Ecto neural progenitor cell (in vitro differentiated cells): ENCODE measurements around the gene VCL.
"Not testable (repeated sequence)": the region's sequence is repeated elsewhere in the genome, so short reads cannot be mapped to it uniquely, and the experiment has no call there.

Source experiments
- DNase-seq: peaks from one replicate; pipeline ENCODE4 v3.0.0-alpha.2; 2018; ENCODE audit warnings: low spot score

The VCL gene

DNA sequence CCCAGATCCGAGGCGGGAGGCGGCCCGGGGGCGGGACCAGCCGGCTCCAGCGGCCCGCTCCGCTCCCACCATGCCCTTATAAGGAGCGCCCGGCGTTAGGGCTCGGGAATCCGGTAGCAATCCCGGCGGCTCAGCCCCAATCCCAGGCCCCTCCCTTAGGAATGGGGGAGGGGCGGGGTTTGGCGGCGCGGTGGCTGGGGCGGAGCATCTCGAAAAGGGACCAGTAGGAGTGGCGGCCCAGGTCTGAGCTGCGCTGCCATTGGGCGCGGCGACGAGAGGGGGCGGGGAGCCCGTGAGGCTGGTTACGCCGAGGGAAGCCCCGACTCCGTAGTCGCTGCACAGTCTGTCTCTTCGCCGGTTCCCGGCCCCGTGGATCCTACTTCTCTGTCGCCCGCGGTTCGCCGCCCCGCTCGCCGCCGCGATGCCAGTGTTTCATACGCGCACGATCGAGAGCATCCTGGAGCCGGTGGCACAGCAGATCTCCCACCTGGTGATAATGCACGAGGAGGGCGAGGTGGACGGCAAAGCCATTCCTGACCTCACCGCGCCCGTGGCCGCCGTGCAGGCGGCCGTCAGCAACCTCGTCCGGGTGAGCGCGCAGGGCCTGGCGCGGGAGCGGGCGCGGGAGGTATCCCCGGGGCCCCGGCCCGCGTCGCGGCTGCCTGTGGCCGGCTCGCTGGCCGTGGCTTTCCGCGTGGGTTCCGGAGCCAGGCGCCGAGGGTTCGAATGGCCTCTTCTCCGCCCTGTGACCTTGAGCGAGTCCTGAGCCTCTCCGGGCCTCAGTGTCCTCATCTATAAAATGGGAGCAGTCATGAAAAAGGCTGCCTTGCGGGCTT, at the start of gene VCL:
Gene VCL, plus strand, starts transcription at position 330 of the 836 bp plus-strand sequence. Its CDS starts 92 bp downstream, at position 422.
- DNase-seq: peak; percentile 99

- DNase-seq: no peak
These were observed 48.8 kb upstream of the VCL start for GRCh38 chr10:73948947-73949633.

GRCh38 chr10:73950155-73950948, 47.6 kb upstream of the VCL start:
- DNase-seq: peak; percentile 73

- no peak for DNase-seq
These were observed 44.3 kb upstream of the VCL start for GRCh38 chr10:73953665-73954064.

DNA sequence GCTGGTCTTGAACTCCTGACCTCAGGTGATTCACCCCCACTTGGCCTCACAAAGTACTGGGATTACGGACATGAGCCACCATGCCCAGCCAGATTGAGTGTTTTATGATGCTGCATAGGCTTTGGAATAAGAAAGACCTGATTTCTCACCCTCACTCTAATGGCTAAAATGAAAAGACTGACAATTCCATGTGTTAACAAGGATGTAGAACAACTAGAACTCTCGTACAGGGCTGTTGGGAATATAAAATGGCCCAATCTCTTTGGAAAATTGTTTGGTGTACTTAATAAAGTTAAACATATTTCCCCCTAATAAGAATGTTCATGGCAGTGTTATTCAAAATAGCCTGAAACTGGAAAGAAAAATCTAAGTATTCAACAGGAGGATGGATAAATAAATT, 43.2 kb upstream of the VCL start:
- no peak for DNase-seq

- DNase-seq: no peak
These were observed 42.2 kb upstream of the VCL start for GRCh38 chr10:73955719-73956118.

- no peak for DNase-seq
These were observed 41.2 kb upstream of the VCL start for GRCh38 chr10:73956476-73957359.

DNA sequence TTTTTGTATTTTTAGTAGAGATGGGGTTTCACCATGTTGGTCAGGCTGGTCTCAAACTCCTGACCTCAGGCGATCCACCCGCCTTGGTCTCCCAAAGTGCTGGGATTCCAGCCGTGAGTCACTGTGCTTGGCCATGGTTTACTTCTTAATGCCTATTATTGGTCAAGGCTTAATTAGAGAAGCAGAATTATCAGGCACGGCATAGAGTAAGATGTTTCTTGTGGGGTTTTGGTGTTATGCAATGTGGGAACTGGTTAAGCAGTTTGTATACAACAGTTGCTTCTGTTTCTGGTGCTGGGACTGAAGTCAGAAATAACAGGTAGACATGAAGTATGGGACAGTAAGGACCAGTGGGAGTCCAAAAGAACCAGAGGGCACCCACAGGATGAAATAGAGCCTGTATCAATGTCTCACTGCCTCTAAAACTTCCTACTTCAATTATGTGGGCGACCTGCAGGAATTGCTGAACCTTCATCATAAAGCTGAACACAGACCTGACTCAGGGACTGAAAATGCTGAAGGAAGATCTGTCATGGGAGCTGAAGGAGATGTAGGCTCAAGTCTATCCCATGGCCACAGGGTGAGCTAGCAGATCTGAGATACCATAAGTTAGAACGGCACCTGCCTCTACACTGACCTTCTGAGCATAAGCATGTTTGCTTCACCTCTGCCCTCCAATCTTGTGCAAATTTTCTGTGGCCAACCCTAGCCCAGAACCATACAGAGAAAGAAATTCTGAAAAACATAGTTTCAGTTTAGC, 38.3 kb upstream of the VCL start:
- no peak for DNase-seq

- DNase-seq: no peak
These were observed 35.5 kb upstream of the VCL start for GRCh38 chr10:73962386-73962785.

DNA sequence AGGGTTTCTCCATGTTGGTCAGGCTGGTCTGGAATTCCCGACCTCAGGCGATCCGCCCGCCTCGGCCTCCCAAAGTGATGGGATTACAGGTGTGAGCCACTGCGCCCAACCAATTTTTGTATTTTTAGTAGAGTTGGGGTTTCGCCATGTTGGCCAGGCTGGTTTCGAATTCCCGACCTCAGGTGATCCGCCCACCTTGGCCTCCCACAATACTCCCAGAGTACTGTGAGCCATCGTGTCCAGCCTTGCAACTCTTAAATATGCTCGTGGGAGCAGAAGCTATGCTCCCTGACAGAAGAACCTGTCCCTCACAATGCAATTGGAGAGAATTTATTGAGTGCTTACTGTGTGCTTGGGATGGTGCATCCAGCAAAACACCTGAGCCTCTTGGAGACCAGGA, 34.4 kb upstream of the VCL start:
- DNase-seq: not testable (repeated sequence)

DNA sequence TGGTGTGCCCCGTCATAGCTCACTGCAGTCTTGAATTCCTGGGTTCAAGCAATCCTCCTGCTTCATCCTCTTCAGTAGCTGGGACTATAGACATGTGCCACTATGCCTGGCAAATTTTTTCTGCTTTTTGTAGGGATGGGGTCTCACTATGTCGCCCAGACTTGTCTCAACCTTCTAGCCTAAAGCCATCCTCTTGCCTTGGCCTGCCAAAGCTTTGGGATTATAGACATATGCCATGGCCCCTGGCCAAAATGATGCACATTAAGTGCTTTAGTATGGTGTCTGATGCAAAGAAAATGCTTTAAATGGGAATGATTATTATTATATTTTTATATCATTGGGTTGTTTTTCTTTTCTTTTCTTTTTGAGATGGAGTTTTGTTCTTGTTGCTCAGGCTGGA, 33.2 kb upstream of the VCL start:
- no peak for DNase-seq

- not testable (repeated sequence) for DNase-seq
These were observed 32.5 kb upstream of the VCL start for GRCh38 chr10:73965267-73965889.

DNA sequence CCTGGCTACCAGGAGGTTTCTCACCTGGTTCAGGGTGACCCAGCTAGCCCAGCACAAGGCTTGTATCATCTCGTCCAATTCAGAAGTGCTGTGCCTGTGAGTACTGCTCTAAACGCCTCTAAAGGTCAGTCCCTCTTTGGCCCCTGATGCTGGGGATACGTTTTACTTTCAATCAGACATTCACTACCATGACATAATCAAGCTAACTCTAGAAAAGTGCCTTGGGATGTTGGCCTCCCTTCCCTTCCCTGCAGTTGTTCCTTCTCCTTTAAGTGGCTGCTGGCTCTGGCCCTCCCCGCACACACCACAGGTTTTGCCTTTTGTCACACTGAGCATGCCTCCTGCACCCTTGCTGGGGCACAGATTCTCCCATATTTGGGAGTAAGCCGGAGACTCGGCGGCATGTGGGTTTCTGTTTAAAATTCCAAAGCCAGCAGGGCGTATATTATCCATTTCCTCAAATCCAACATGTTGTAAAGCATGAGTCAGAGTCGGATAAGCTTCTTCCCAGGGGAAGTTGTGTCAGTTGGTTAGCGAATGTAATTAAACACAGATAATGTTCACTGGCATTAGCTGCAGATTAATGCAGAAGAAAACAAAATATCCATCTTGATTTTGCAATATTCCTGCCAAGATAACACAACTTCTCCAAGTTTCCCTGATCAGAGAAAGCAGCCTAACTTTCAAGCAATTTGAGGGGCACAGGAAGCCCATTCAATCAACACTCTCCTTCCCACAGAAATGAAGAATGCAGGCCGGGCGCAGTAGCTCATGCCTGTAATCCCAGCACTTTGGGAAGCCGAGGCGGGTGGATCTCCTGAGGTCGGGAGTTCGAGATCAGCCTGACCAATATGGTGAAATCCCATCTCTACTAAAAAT, 31.8 kb upstream of the VCL start:
- DNase-seq: peak; percentile 89

GRCh38 chr10:73967022-73967429, 30.9 kb upstream of the VCL start:
- no peak for DNase-seq

DNA sequence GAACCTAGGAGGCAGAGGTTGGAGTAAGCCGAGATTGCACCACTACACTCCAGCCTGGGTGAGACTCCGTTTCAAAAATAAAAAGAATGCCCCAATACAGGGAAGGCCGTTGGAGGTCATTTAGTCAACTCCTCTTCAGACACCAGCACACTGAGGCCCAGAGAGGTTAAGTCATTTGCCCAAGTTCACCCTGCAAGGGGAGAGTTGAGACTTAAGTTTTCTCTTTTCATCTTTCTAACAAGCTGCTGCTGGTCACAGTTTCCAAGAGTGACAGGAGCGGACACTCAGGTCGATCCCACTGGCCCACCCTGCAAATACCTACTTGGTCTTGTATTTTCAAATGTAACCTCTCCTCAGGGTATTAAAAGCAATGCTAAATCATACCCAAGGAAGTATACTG, 30.4 kb upstream of the VCL start:
- DNase-seq: no peak

DNA sequence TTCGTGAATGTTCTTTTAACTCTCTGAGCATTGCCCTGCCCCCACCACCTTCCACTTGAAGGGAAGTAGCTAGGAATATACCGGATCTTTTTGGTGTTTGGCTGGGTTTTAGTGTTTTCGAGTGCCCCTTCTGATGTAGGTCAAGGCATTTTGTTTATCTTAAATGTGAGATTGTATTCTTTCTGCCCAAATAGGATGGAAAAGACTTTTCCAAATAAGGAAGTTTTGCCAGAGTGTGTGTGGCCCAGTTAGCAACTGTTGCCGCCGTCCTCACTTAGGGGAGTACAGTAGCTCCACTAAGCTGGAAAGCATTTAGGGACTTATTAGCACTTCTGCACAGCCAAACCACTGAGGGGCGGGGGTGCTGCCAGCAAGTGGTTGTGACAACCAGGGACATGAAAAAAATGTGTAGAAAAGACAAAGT, 29.8 kb upstream of the VCL start:
- no peak for DNase-seq

DNA sequence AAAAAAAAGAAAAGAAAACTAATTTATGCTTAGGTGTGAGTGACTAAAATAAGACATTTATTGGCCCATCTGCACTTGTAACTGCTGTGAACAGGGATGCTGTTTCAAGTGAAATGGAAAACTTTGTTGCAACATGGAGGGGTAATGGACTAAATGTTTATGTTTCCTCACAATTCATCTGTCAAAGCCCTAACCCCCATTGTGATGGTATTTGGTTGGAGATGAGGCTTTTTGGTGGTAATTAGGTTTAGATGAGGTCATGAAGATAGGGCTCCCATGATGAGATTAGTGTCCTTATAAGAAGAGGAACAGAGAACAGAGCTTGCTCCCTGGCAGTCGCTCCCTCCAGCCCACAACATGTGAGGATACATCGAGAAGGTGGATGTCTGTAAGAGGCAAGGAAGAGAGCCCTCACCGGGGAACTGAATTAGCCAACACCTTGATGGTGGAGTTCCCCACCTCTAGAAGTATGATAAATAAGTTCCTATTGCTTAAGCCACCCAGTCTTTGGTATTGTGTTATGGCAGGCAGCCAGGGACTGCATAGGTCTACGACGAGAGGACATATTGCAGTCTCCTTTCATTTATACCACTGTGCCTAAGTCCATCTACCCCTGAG, 28.6 kb upstream of the VCL start:
- DNase-seq: no peak

GRCh38 chr10:73970845-73971244, 27.1 kb upstream of the VCL start:
- no peak for DNase-seq
